GM23338 (cell line): ENCODE data around the gene RNF114. TPM values are rescaled to one million over a fixed set of nuclear protein-coding genes. Genes with fewer than 3 reads are reported as not detected.
"Not testable (repeated sequence)": the region's sequence is repeated elsewhere in the genome, so short reads cannot be mapped to it uniquely, and the experiment has no call there.

Experiments
- ATAC-seq: fragments of 200-7000 bp; cut with Tn5 transposase; 3 replicates; pipeline ENCODE4 v1.9.1; 2020
- DNase-seq: peaks from one replicate; pipeline ENCODE4 v3.0.0-alpha.2; 2015; ENCODE audit warnings: low spot score
- H2AFZ ChIP-seq: fragments of 200-600 bp; sonication (generic); 2 replicates; pipeline ENCODE4 v1.8.0; 2016; ENCODE audit warnings: antibody characterized with exemption, mild to moderate bottlenecking, moderate library complexity
- H3F3A ChIP-seq: fragments of 200-600 bp; sonication (generic); replicated peaks from 2 replicates; pipeline ENCODE4 v1.8.0; 2017; ENCODE audit warnings: antibody characterized with exemption, mixed run types, low read depth
- H3K27ac ChIP-seq: fragments of 200-600 bp; sonication (generic); 2 replicates; pipeline ENCODE4 v1.6.1; 2016; ENCODE audit warnings: low read depth
- H3K27me3 ChIP-seq: fragments of 200-600 bp; sonication (generic); 2 replicates; pipeline ENCODE4 v1.8.0; 2016; ENCODE audit warnings: mild to moderate bottlenecking, mixed run types, moderate library complexity; ENCODE audit not compliant: insufficient read depth
- H3K36me3 ChIP-seq: fragments of 200-600 bp; sonication (generic); 2 replicates; pipeline ENCODE4 v1.8.0; 2016; ENCODE audit warnings: mild to moderate bottlenecking; ENCODE audit not compliant: insufficient read depth
- H3K4me1 ChIP-seq: fragments of 200-600 bp; sonication (generic); 2 replicates; pipeline ENCODE4 v1.8.0; 2016; ENCODE audit warnings: mild to moderate bottlenecking, moderate library complexity; ENCODE audit not compliant: insufficient read depth
- H3K4me2 ChIP-seq: fragments of 200-600 bp; sonication (generic); 2 replicates; pipeline ENCODE4 v1.7.1; 2017; ENCODE audit warnings: mixed run types
- H3K4me3 ChIP-seq: fragments of 200-600 bp; sonication (generic); 2 replicates; pipeline ENCODE4 v1.6.1; 2016; ENCODE audit warnings: mixed run types
- H3K79me2 ChIP-seq: fragments of 200-600 bp; sonication (generic); replicated peaks from 2 replicates; pipeline ENCODE4 v1.8.0; 2017; ENCODE audit warnings: mild to moderate bottlenecking; ENCODE audit not compliant: insufficient read depth
- H3K9me2 ChIP-seq: fragments of 200-600 bp; sonication (generic); 2 replicates; pipeline ENCODE4 v1.8.0; 2017; ENCODE audit not compliant: insufficient read depth
- H4K20me1 ChIP-seq: fragments of 200-600 bp; sonication (generic); replicated peaks from 2 replicates; pipeline ENCODE4 v1.8.0; 2017; ENCODE audit warnings: mild to moderate bottlenecking; ENCODE audit not compliant: insufficient read depth
- H3K27ac Mint-ChIP-seq: 2 replicates; pipeline ENCODE4 v1.8.0; 2020; ENCODE audit warnings: inconsistent platforms, mild to moderate bottlenecking, moderate library complexity, mixed read lengths
- H3K27me3 Mint-ChIP-seq: 3 replicates; pipeline ENCODE4 v1.8.0; 2022; ENCODE audit warnings: low read depth, mild to moderate bottlenecking, moderate library complexity, mixed read lengths, inconsistent platforms; ENCODE audit not compliant: insufficient read depth, poor library complexity
- H3K36me3 Mint-ChIP-seq: 3 replicates; pipeline ENCODE4 v1.8.0; 2021; ENCODE audit warnings: low read depth, mild to moderate bottlenecking, inconsistent platforms, moderate library complexity, mixed read lengths
- H3K4me1 Mint-ChIP-seq: 3 replicates; pipeline ENCODE4 v1.8.0; 2020; ENCODE audit warnings: mild to moderate bottlenecking, inconsistent platforms, mixed read lengths
- H3K4me3 Mint-ChIP-seq: 3 replicates; pipeline ENCODE4 v1.8.0; 2021; ENCODE audit warnings: moderate library complexity, mild to moderate bottlenecking, inconsistent platforms, mixed read lengths
- H3K9me3 Mint-ChIP-seq: 3 replicates; pipeline ENCODE4 v1.8.0; 2020; ENCODE audit warnings: moderate library complexity, mild to moderate bottlenecking, inconsistent platforms, mixed read lengths
- CREB1 ChIP-seq: fragments of 250-450 bp; sonication (Bioruptor Pico); IDR thresholded peaks from 2 replicates; pipeline ENCODE4 v1.5.0; 2020; ENCODE audit warnings: low read depth, mild to moderate bottlenecking, moderate library complexity
- ETS1 ChIP-seq: IDR thresholded peaks from 2 replicates; pipeline ENCODE4 v1.6.1; 2016; ENCODE audit warnings: antibody characterized with exemption
- EZH2 ChIP-seq: fragments of 200-600 bp; sonication (generic); IDR thresholded peaks from one replicate; pipeline ENCODE4 v1.8.0; 2017; ENCODE audit warnings: antibody characterized with exemption, mild to moderate bottlenecking, low read depth; ENCODE audit not compliant: unreplicated experiment
- EZH2phosphoT487 ChIP-seq: fragments of 200-600 bp; sonication (generic); IDR thresholded peaks from one replicate; pipeline ENCODE4 v1.8.1; 2018; ENCODE audit warnings: antibody characterized with exemption; ENCODE audit not compliant: unreplicated experiment
- JUNB ChIP-seq: IDR thresholded peaks from one replicate; pipeline ENCODE4 v1.6.1; 2016; ENCODE audit warnings: antibody characterized with exemption; ENCODE audit not compliant: unreplicated experiment
- NANOG ChIP-seq: IDR thresholded peaks from 2 replicates; pipeline ENCODE4 v1.6.1; 2016; ENCODE audit warnings: antibody characterized with exemption, borderline replicate concordance
- POLR2AphosphoS5 ChIP-seq: IDR thresholded peaks from 2 replicates; pipeline ENCODE4 v1.6.1; 2016; ENCODE audit warnings: antibody characterized with exemption, low read depth
- STAT1 ChIP-seq: IDR thresholded peaks from one replicate; pipeline ENCODE4 v1.6.1; 2016; ENCODE audit warnings: antibody characterized with exemption; ENCODE audit not compliant: unreplicated experiment
- ZNF114 ChIP-seq: fragments of 250-450 bp; sonication (Bioruptor Pico); IDR thresholded peaks from 2 replicates; pipeline ENCODE4 v1.5.0; 2020; ENCODE audit warnings: mild to moderate bottlenecking, moderate library complexity
- ZNF331 ChIP-seq: fragments of 250-450 bp; sonication (Bioruptor Pico); IDR thresholded peaks from 2 replicates; pipeline ENCODE4 v1.5.0; 2020; ENCODE audit warnings: low read depth, mild to moderate bottlenecking, moderate library complexity
- polyA plus RNA-seq: library from polyadenylated mRNA; unstranded; fragments of >200 nt; fragmentation: Nextera tagmentation; extraction: Ambion mirVana; gene quantifications from 2 replicates; pipeline ENCODE4 v1.2.1, GENCODE V29; 2016
- total RNA-seq: library from RNA; depleted of rRNA; stranded (reverse); fragments of >200 nt; shearing (Covaris generic); gene quantifications from 2 replicates; pipeline ENCODE4 v1.2.3, GENCODE V29; 2014
- TF ChIP-seq, protein P1 (sequence below): IDR thresholded peaks from one replicate; pipeline ENCODE4 v1.6.1; 2018; ENCODE audit warnings: antibody characterized with exemption; ENCODE audit not compliant: unreplicated experiment

Gene RNF114
- total and polyA plus RNA-seq, 2 experiments from 2014 or later, result 155 to 279 TPM

GRCh38 chr20:49999329-49999728 lies 63.1 kb downstream of the RNF114 start (continued):
- no peak for TF ChIP-seq ETS1
- TF ChIP-seq ZNF331 (CRISPR knock-in tag), result no peak
- TF ChIP-seq, protein P1, sequence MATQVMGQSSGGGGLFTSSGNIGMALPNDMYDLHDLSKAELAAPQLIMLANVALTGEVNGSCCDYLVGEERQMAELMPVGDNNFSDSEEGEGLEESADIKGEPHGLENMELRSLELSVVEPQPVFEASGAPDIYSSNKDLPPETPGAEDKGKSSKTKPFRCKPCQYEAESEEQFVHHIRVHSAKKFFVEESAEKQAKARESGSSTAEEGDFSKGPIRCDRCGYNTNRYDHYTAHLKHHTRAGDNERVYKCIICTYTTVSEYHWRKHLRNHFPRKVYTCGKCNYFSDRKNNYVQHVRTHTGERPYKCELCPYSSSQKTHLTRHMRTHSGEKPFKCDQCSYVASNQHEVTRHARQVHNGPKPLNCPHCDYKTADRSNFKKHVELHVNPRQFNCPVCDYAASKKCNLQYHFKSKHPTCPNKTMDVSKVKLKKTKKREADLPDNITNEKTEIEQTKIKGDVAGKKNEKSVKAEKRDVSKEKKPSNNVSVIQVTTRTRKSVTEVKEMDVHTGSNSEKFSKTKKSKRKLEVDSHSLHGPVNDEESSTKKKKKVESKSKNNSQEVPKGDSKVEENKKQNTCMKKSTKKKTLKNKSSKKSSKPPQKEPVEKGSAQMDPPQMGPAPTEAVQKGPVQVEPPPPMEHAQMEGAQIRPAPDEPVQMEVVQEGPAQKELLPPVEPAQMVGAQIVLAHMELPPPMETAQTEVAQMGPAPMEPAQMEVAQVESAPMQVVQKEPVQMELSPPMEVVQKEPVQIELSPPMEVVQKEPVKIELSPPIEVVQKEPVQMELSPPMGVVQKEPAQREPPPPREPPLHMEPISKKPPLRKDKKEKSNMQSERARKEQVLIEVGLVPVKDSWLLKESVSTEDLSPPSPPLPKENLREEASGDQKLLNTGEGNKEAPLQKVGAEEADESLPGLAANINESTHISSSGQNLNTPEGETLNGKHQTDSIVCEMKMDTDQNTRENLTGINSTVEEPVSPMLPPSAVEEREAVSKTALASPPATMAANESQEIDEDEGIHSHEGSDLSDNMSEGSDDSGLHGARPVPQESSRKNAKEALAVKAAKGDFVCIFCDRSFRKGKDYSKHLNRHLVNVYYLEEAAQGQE, result no peak
- TF ChIP-seq CREB1 (CRISPR knock-in tag), result no peak
- TF ChIP-seq NANOG, result no peak
- no peak for TF ChIP-seq JUNB

DNA sequence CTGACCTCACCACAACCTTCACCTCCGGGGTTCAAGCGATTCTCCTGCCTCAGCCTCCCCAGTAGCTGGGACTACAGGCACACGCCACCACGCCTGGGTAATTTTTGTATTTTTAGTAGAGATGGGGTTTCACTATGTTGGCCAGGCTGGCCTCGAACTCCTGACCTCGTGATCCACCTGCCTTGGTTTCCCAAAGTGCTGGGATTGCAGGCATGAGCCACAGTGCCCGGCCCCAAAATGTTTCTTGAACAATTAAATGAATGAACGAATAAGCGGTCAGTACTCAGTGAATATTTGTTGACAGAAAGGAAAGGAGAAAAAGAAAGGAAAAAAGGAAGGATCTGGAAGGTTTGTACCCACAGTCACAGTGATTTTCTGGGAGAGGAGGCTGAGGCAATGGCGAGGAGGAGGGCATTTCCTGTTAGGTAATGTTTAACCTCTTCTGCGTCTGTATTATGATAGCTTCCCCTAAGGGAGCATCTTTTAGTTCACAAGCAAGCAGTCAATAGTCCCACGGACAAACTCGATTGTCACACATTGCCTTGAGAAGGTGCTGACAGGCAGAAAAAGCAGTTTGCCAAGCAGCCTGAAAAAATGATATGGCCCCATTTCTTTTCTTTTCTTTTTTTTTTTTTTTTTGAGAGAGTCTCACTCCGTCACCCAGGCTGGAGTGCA lies 64.5 kb downstream of the RNF114 start:
- not testable (repeated sequence) for ATAC-seq, H3K27ac ChIP-seq, H3K36me3 ChIP-seq, H3K36me3 Mint-ChIP-seq, H3K27me3 ChIP-seq, H3K27me3 Mint-ChIP-seq, DNase-seq, H3K27ac Mint-ChIP-seq, H3K4me3 ChIP-seq, H4K20me1 ChIP-seq, H2AFZ ChIP-seq, H3K9me3 Mint-ChIP-seq, H3K9me2 ChIP-seq, H3K4me1 ChIP-seq, H3K4me3 Mint-ChIP-seq, H3F3A ChIP-seq, H3K79me2 ChIP-seq, H3K4me2 ChIP-seq
- H3K4me1 Mint-ChIP-seq, result peaks cover 13% of the 10 kb centered on the region; the same call in 2 of the 3 replicates

- no peaks in the 10 kb centered on the region for H3K9me3 Mint-ChIP-seq
- no peak overlapping the region for H3K27ac Mint-ChIP-seq
- no peak for ATAC-seq
- TF ChIP-seq JUNB (no peak), ZNF331 (CRISPR knock-in tag) (no peak), EZH2phosphoT487 (no peak), EZH2 (no peak), STAT1 (no peak), NANOG (no peak), POLR2AphosphoS5 (no peak), CREB1 (CRISPR knock-in tag) (no peak), ETS1 (no peak), ZNF114 (CRISPR knock-in tag) (no peak)
- TF ChIP-seq, protein P1, result no peak
Observed at GRCh38 chr20:50001784-50002311, 65.7 kb downstream of the RNF114 start.

More at GRCh38 chr20:50001784-50002311, 65.7 kb downstream of the RNF114 start:
- DNase-seq, result no peak
- Histone ChIP-seq H2AFZ (no peak overlapping the region), H3K9me2 (no peaks in the 10 kb centered on the region), H3K4me1 (no peaks in the 10 kb centered on the region), H3K27me3 (no peaks in the 10 kb centered on the region), H4K20me1 (no peaks in the 10 kb centered on the region), H3K4me3 (no peak overlapping the region), H3K79me2 (no peaks in the 10 kb centered on the region), H3K36me3 (no peaks in the 10 kb centered on the region), H3K27ac (no peak overlapping the region), H3F3A (no peaks in the 10 kb centered on the region), H3K4me2 (no peak overlapping the region)
- Mint-ChIP-seq H3K36me3 (no peaks in the 10 kb centered on the region), H3K4me1 (peaks cover 14% of the 10 kb centered on the region; the same call in 2 of the 3 replicates), H3K4me3 (no peak overlapping the region), H3K27me3 (no peaks in the 10 kb centered on the region)
